ENCODE results near the gene PHC2.

Gene PHC2, protein sequence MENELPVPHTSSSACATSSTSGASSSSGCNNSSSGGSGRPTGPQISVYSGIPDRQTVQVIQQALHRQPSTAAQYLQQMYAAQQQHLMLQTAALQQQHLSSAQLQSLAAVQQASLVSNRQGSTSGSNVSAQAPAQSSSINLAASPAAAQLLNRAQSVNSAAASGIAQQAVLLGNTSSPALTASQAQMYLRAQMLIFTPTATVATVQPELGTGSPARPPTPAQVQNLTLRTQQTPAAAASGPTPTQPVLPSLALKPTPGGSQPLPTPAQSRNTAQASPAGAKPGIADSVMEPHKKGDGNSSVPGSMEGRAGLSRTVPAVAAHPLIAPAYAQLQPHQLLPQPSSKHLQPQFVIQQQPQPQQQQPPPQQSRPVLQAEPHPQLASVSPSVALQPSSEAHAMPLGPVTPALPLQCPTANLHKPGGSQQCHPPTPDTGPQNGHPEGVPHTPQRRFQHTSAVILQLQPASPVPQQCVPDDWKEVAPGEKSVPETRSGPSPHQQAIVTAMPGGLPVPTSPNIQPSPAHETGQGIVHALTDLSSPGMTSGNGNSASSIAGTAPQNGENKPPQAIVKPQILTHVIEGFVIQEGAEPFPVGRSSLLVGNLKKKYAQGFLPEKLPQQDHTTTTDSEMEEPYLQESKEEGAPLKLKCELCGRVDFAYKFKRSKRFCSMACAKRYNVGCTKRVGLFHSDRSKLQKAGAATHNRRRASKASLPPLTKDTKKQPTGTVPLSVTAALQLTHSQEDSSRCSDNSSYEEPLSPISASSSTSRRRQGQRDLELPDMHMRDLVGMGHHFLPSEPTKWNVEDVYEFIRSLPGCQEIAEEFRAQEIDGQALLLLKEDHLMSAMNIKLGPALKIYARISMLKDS

DNA sequence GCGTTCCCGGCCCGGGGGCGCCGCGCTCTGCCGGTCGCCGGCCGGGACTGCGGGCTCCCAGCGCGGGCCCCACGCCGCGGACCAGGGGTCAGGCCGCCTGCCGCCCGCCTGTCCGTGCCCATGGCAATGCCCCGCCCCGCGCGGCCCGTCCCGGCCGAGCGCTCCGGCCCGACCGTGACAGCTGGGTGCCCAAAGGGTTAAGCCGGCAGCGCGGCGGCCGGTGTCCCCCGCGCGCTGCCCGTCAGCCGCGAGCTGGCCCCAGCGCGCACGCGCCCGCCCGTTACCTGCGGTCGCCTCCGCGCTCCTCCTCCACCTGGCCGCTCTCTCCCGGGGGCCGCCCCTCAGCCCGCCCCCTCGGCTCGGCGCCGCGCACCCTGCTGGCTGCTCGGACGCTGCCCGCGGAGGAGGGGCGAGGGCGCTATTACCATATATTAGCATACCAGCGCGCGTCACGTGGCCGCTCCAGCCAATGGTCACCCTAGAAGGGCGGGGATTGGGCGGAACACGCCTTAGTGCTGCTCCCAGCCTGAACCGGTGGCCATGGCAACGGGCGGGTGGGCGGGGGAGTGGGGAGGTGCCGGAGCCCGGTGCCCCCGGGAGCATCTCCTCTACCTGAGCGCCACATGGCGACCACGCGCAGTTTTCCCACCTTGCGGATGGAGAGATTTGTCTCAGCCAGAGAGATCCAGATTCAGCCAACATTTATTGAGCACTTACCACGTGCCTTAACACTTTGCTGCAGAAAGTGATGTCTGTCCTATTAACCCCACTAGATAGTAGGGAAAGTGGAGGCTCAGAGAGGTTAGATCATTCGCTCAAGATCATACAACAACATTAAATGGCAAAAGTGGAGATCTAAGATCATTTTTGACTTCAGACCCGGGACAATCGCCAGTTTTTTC is at the start of gene PHC2:
PHC2 (minus strand) TSS at position 404 of the 902 bp plus-strand sequence. CDS start 55,556 bp downstream, outside the sequence.
- H3K36me3 Mint-ChIP-seq, result no peaks in the 10 kb centered on the region
- peak; percentile 98 for ATAC-seq
- no peak within 1 kb of the TSS for H3K27ac Mint-ChIP-seq
- H3K9me3 Mint-ChIP-seq, result no peaks in the 10 kb centered on the region
- peak within 1 kb of the TSS; percentile 72 for H3K4me3 Mint-ChIP-seq
- no peaks in the 10 kb centered on the region for H3K4me1 Mint-ChIP-seq
- peaks cover 10% of the 10 kb centered on the region for H3K27me3 Mint-ChIP-seq

DNA sequence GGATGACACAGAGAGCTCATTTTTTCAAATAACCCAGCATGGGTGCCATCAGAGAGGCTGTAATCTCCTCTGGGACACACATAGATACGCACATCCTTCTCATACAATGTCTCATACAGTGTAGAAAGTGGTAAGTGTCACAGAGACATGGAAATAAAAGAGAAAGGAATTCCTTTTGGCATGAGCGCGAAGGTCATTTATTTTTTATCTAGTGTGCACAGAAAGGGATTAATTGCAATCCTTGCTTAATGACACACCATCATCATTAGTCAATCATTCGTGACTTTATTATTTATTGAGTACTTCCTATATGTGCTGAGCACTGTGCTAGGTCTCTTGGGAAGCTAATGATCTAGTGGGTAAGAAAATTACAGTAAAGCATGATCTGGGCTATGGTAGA is 46.6 kb upstream of the PHC2 start:
- H3K27me3 Mint-ChIP-seq, result no peaks in the 10 kb centered on the region
- H3K9me3 Mint-ChIP-seq, result no peaks in the 10 kb centered on the region
- H3K36me3 Mint-ChIP-seq, result peaks cover 28% of the 10 kb centered on the region
- no peak for ATAC-seq
- H3K4me3 Mint-ChIP-seq, result no peak overlapping the region
- no peak overlapping the region for H3K27ac Mint-ChIP-seq
- H3K4me1 Mint-ChIP-seq, result peaks cover 14% of the 10 kb centered on the region

DNA sequence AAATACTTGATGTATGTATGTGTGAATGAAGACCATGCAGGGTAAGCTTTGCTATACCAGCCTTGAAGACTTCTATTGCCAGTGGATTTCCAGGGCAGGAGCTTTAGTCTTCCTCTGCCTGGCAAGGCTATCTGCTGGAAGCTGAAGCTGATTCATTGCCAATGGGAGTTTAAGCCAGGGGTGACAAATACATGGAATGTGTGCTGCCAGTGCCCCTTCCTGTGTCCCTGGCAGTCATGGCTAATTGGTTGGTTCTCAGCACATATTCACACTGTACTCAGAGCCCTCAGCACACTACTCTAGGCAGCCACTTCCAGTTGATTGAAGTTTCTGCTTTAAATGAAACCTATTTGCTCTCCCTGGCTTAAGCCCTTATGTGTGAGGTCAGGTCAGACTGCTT is 43.0 kb upstream of the PHC2 start:
- Mint-ChIP-seq H3K9me3 (no peaks in the 10 kb centered on the region), H3K36me3 (peaks cover 12% of the 10 kb centered on the region), H3K27ac (no peak overlapping the region), H3K4me1 (peaks cover 26% of the 10 kb centered on the region), H3K27me3 (no peaks in the 10 kb centered on the region), H3K4me3 (no peak overlapping the region)
- ATAC-seq, result no peak

DNA sequence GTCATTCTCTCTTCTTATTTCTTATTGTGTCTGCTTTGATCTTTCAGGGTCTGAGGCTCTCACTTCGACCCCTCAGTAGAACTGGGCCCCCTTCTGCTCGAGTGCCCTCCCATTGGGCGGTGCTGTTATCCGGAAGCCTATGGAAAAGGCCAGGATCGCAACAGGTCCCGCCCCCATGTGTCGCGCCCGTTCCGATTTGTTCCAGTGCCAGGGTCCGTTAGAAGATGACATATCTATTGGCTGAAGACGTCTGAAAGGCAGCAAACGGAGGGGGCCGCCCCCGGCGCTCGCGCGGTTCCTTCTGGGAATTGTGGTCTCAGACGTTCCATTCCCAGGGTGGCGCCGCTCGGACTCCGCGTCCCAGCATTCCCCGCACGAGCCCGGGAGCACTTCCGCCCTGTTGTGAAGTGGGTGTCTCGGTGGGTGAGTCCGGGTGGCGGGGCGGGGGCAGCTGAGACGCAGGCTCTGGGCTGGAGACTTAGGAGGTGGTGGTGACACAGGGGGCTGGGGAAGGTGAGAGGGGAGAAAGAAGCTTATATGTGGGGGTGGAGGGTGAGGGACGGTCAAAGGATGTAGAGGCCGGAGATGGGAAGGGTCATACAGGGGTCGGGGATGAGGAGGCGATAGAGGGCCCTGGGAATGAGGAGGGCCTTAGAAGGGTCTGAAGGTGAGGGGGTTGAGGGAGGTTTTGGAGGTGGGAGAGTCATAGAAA is 41.5 kb upstream of the PHC2 start, which contains the start of gene ZSCAN20:
ZSCAN20 (plus strand) TSS at position 377 of the 712 bp plus-strand sequence. CDS start 6,644 bp downstream, outside the sequence.
- H3K4me1 Mint-ChIP-seq, result peaks cover 26% of the 10 kb centered on the region
- H3K9me3 Mint-ChIP-seq, result no peaks in the 10 kb centered on the region
- H3K27ac Mint-ChIP-seq, result peak within 1 kb of the TSS; percentile 83
- peak within 1 kb of the TSS; percentile 80 for H3K4me3 Mint-ChIP-seq
- peak; percentile 98 for ATAC-seq
- no peaks in the 10 kb centered on the region for H3K36me3 Mint-ChIP-seq
- H3K27me3 Mint-ChIP-seq, result no peaks in the 10 kb centered on the region

DNA sequence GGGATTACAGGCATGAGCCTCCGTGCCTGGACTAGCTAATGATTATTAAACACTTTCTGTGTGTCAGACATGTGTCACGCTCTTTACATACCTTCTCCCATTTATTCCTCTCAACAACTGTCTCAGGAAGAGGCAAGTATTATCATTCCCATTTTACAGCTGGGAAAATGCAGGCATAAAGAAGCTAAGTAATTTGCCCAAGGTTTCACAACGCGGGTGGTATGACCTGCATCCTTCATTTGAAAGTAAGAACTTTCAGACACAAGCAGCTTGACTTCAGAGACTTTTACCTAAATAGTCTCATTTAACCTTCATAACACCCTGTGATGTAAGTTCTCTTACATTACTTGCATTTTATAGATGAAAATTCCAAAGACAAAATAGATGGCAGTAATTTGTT is 40.5 kb upstream of the PHC2 start:
- Mint-ChIP-seq H3K4me3 (no peak overlapping the region), H3K27me3 (no peaks in the 10 kb centered on the region), H3K36me3 (no peaks in the 10 kb centered on the region), H3K4me1 (peaks cover 26% of the 10 kb centered on the region), H3K27ac (no peak overlapping the region), H3K9me3 (no peaks in the 10 kb centered on the region)
- ATAC-seq, result no peak

DNA sequence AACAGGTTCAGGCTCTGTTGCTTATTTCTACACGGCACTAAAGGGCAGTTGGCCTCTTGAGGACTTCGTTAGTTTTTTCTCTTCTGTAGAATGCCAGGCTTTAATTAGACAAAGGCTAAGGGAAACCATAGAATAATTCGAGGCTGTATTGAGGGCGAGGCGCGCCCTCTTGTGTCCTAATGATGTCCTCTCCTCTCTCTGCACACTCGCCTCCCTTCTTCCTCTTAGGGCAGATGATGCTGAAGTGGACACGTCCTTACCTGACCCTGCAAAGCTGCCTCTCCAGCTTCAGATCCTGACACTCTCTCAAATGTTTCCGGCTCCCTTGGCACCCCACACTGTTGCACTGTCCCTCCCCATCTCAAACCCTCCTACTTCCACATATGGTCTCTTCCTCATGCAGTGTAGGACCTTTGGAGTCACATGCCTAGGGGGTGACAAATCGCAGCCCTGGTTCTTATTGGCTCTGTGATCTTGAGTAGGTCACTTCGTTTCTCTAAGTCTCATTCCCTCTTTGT is 39.7 kb upstream of the PHC2 start:
- H3K36me3 Mint-ChIP-seq, result no peaks in the 10 kb centered on the region
- H3K27me3 Mint-ChIP-seq, result no peaks in the 10 kb centered on the region
- H3K9me3 Mint-ChIP-seq, result no peaks in the 10 kb centered on the region
- H3K4me1 Mint-ChIP-seq, result peaks cover 26% of the 10 kb centered on the region
- no peak overlapping the region for H3K27ac Mint-ChIP-seq
- peak; percentile 65 for ATAC-seq
- H3K4me3 Mint-ChIP-seq, result no peak overlapping the region

DNA sequence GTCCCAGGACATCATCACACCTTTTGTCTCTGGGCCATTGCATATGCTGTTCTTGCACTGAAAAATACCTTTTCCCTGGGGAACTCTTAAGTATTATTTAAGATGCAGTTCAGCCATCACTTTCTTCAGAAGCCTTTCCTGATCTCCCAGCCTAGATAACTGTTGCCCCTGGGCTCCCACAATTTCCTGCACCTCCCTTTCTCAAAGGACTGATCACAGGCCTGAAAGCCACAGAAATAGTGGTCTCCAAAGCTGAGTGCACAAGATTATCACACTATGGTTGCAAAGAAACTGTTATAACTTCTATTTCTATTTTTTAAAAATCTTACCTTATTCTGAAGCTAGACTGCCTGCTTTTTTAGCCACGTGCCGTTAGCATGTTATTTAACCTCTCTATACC is 38.8 kb upstream of the PHC2 start:
- no peaks in the 10 kb centered on the region for H3K36me3 Mint-ChIP-seq
- H3K27ac Mint-ChIP-seq, result no peak overlapping the region
- H3K4me3 Mint-ChIP-seq, result no peak overlapping the region
- no peaks in the 10 kb centered on the region for H3K9me3 Mint-ChIP-seq
- no peaks in the 10 kb centered on the region for H3K27me3 Mint-ChIP-seq
- H3K4me1 Mint-ChIP-seq, result peaks cover 26% of the 10 kb centered on the region
- no peak for ATAC-seq

DNA sequence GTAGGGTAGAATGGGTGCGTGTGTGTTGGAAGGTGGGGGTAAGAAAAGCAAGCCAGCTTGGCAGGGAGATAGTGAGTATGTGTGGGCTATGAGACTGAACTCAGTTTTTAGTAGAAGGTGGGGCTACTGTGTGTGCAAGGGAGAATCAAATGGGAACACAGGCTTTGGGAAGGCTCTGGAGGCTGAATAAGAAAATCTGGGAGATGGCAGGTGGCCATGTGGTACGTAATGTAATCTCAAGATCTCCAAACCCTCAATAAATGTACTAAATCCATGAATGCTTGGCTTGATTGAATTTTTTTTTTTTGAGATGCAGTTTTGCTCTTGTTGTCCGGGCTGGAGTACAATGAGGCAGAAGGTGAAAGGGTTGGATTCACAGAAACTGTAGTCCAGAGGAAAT is 38.1 kb upstream of the PHC2 start:
- Mint-ChIP-seq H3K4me3 (no peak overlapping the region), H3K27ac (no peak overlapping the region), H3K36me3 (no peaks in the 10 kb centered on the region), H3K4me1 (peaks cover 26% of the 10 kb centered on the region), H3K9me3 (no peaks in the 10 kb centered on the region), H3K27me3 (no peaks in the 10 kb centered on the region)
- ATAC-seq, result no peak

DNA sequence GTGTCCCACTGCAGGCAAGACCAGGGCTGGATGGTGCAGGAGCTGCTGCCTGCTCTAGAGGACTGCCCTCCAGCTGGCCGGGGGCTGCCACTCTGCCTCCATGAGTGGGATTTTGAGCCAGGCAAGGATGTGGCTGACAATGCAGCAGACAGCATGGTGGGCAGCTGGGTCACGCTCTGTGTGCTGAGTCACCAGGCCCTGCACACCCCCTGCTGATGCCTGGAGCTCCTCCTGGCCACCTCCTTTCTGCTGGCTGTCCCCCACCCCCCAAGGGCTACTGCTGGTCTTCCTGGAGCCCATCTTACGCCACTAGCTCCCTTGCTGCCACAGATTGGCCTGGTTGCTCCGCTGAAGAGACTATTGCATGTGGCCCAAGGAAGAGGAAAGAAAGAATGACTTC is 37.6 kb upstream of the PHC2 start:
- no peak for ATAC-seq
- H3K4me1 Mint-ChIP-seq, result peaks cover 23% of the 10 kb centered on the region
- no peak overlapping the region for H3K27ac Mint-ChIP-seq
- no peaks in the 10 kb centered on the region for H3K27me3 Mint-ChIP-seq
- H3K9me3 Mint-ChIP-seq, result no peaks in the 10 kb centered on the region
- H3K4me3 Mint-ChIP-seq, result no peak overlapping the region
- H3K36me3 Mint-ChIP-seq, result no peaks in the 10 kb centered on the region

DNA sequence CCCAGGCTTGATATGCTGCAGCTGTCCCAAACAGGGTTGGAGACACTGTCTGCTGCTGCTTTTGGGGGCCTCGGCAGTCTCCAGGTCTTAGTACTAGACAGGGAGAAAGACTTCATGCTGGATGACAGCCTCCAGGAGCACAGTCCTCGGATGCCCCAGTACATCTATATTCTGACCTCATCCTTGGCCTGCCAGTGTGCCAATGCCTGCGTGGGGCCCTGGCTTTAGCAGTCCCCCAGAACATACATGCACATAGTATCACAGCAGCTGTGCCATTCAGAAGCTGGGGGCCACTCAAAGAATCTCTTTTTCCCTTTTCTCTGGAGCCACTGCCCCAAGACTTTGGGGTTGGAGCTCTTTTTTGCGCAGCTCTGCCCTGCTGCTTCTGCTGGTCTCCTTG is 37.1 kb upstream of the PHC2 start:
- H3K9me3 Mint-ChIP-seq, result no peaks in the 10 kb centered on the region

DNA sequence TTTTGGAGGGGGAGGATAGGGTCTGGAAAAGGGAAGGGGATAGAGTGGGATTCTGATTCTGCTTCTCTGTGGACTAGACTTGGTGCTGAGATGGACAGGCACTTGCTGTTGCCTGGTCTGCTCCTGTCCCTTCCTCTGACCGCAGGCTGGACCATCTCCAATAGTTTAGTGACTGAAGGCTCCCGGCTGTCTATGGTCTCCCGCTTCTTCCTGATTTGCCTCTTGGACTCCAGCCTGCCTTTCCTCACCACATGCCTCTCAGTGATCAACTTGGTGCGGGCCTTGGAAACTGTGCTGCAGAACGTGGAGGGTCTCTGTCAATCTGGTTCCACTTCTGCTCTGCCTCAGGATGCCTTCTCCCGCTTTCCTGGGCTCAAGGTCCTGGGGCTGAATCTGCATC is 35.3 kb upstream of the PHC2 start:
- ATAC-seq, result no peak
- no peaks in the 10 kb centered on the region for H3K9me3 Mint-ChIP-seq
- no peaks in the 10 kb centered on the region for H3K27me3 Mint-ChIP-seq
- no peak overlapping the region for H3K27ac Mint-ChIP-seq
- no peak overlapping the region for H3K4me3 Mint-ChIP-seq
- no peaks in the 10 kb centered on the region for H3K36me3 Mint-ChIP-seq
- H3K4me1 Mint-ChIP-seq, result peaks cover 26% of the 10 kb centered on the region

More for the DNA sequence above, 37.1 kb upstream of the PHC2 start:
- Mint-ChIP-seq H3K36me3 (no peaks in the 10 kb centered on the region), H3K4me3 (no peak overlapping the region), H3K4me1 (peaks cover 22% of the 10 kb centered on the region), H3K27ac (no peak overlapping the region), H3K27me3 (no peaks in the 10 kb centered on the region)
- no peak for ATAC-seq

DNA sequence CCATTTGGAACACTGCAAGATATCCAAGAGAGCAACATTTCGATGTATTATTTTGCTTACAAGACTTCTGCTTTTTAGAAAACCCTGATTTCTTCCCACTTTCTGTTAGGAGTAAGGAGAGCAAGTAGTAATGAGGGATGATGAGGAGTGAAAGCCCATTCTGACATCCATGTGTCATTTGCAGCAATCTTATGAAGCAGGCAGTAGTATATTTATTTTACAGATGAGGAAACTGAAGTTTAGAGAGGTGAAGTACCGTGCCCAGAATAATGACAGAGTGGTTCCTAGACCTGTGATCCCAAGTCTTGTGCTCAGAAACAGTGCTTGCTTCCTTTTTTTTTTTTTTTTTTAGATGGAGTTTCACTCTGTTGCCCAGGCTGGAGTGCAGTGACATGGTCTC is 34.4 kb upstream of the PHC2 start:
- H3K9me3 Mint-ChIP-seq, result no peaks in the 10 kb centered on the region
- H3K4me3 Mint-ChIP-seq, result no peak overlapping the region
- peaks cover 29% of the 10 kb centered on the region for H3K4me1 Mint-ChIP-seq
- ATAC-seq, result no peak
- H3K36me3 Mint-ChIP-seq, result no peaks in the 10 kb centered on the region
- no peaks in the 10 kb centered on the region for H3K27me3 Mint-ChIP-seq
- H3K27ac Mint-ChIP-seq, result no peak overlapping the region

DNA sequence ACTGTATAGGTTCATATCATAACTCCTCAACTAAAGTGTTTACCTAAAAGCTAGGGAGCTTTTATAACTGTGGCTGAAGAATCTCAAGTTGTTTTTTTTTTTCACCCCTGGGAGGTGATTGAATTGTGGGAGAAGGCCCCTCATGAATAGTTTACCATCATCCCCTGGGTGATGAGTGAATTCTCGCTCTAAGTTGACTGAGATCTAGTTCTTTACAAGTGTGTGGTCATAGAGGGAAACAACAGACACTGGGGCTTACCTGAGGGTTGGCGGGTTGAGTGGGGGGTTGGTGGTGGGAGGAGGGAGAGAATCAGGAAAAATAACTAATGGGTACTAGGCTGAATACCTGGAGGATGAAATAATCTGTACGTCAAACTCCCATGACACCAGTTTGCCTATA is 33.7 kb upstream of the PHC2 start:
- no peak overlapping the region for H3K27ac Mint-ChIP-seq
- H3K27me3 Mint-ChIP-seq, result no peaks in the 10 kb centered on the region
- H3K9me3 Mint-ChIP-seq, result no peaks in the 10 kb centered on the region
- H3K4me1 Mint-ChIP-seq, result peaks cover 37% of the 10 kb centered on the region
- no peak overlapping the region for H3K4me3 Mint-ChIP-seq
- H3K36me3 Mint-ChIP-seq, result no peaks in the 10 kb centered on the region
- no peak for ATAC-seq

DNA sequence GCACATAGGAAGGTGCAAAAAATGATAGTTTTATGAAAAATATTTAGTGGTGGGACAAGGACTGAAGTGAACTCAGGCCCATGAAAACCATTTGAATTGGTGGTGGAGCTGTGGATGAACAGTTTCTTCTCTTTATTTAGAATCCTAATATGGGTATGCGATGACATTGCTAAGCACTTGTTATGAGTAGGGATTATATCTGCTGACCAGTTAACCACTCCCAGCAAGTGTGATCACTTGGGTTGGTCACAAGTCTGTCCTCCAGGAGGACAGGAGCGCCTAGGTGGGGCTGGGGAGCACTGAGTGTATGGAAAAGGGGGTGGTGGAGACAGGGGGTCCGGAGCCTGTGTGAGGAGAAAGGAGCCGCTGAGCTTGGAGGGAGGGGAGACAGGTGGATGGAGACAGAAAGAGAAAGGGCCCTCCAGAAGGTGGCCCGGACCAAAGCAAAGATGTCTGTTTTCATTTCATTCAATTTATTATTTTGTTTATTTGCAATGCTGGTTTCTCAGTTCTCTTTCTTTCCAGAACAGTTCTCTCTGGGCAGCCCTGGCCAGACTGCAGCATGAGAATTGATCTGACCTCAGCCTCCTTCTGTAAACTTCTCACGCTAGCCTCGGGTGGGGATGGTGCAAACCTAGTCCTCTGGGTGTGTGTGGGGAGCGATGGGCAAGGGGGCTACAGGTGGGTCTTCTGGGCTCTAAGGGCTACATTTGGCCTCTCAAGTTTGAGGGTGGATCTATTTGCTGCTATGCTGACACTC is 31.7 kb upstream of the PHC2 start:
- Mint-ChIP-seq H3K36me3 (no peaks in the 10 kb centered on the region), H3K9me3 (no peaks in the 10 kb centered on the region), H3K4me3 (no peak overlapping the region), H3K27me3 (no peaks in the 10 kb centered on the region), H3K4me1 (peaks cover 48% of the 10 kb centered on the region), H3K27ac (peak overlapping the region; percentile 52)
- ATAC-seq, result no peak

Measured in stimulated activated memory B cell treated with anti-CD40 and anti-IgM and Interleukin-4, amounts not matched to agents 10 μg/mL and 1 μg/mL and 100 μg/mL, for 72 hours (primary cell).